ENCODE measurements around the gene TRIO.

Gene TRIO

GRCh38 chr5:14156650-14157492, 13.7 kb downstream of the TRIO start:
- no peak for DNase-seq (ENCODE audit: low read depth)
- no peak overlapping the region for H3K4me3 ChIP-seq (ENCODE audit: low read depth, low read length)
- no peak for TF ChIP-seq CTCF (IDR thresholded peaks at IDR 0.05; ENCODE audit: control insufficient read depth, extremely low read depth, insufficient read depth)

DNA sequence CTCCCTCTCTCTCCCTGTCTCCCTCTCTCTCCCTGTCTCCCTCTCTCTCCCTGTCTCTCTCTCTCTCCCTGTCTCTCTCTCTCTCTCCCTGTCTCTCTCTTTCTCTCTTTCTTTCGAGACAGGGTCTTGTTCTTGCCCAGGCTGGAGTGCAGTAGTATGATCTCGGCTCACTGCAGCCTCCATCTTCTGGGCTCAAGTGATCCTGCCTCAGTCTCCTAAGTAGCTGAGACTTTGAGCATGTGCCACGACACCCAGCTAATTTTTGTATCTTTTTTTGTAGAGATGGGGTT, 14.3 kb downstream of the TRIO start:
- TF ChIP-seq CTCF (IDR thresholded peaks at IDR 0.05; ENCODE audit: control insufficient read depth, extremely low read depth, insufficient read depth), result no peak
- no peak overlapping the region for H3K4me3 ChIP-seq (ENCODE audit: low read depth, low read length)
- DNase-seq (ENCODE audit: low read depth), result no peak

GRCh38 chr5:14158890-14159666, 15.9 kb downstream of the TRIO start:
- no peak overlapping the region for H3K4me3 ChIP-seq (ENCODE audit: low read depth, low read length)
- TF ChIP-seq CTCF (IDR thresholded peaks at IDR 0.05; ENCODE audit: control insufficient read depth, extremely low read depth, insufficient read depth), result no peak
- DNase-seq (ENCODE audit: low read depth), result no peak

- no peak for DNase-seq (ENCODE audit: low read depth)
- no peak for TF ChIP-seq CTCF (IDR thresholded peaks at IDR 0.05; ENCODE audit: control insufficient read depth, extremely low read depth, insufficient read depth)
Observed at GRCh38 chr5:14161825-14162556, 18.8 kb downstream of the TRIO start.

GRCh38 chr5:14164164-14165163, 21.3 kb downstream of the TRIO start:
- H3K4me3 ChIP-seq (ENCODE audit: low read depth, low read length), result no peak overlapping the region
- no peak for DNase-seq (ENCODE audit: low read depth)
- TF ChIP-seq CTCF (IDR thresholded peaks at IDR 0.05; ENCODE audit: control insufficient read depth, extremely low read depth, insufficient read depth), result no peak

More at GRCh38 chr5:14161825-14162556, 18.8 kb downstream of the TRIO start:
- H3K4me3 ChIP-seq (ENCODE audit: low read depth, low read length), result no peak overlapping the region
